Activated T-helper 2 cell treated with anti-CD3 and anti-CD28 coated beads, Interferon-gamma antibody, Interleukin-2, Interleukin-4, amounts not matched to agents 10 μg/mL and 5 μg/mL and 100 μg/mL, durations not matched to agents 14 hours and 24 hours and 36 hours (primary cell): ENCODE data around the gene FFAR3. TPM values are rescaled to one million over a fixed set of nuclear protein-coding genes. Genes with fewer than 3 reads are reported as not detected.

ENCODE experiments used
- DNase-seq: peaks from one replicate; pipeline ENCODE4 v3.0.0; 2021; ENCODE audit warnings: low spot score
- H3K27ac Mint-ChIP-seq: one replicate; pipeline ENCODE4 v1.8.0; 2021; ENCODE audit warnings: mixed read lengths
- H3K27me3 Mint-ChIP-seq: one replicate; pipeline ENCODE4 v1.8.0; 2021; ENCODE audit warnings: low read depth, mixed read lengths
- H3K36me3 Mint-ChIP-seq: one replicate; pipeline ENCODE4 v1.8.0; 2021; ENCODE audit warnings: low read depth, mixed read lengths
- H3K4me1 Mint-ChIP-seq: one replicate; pipeline ENCODE4 v1.8.0; 2021; ENCODE audit warnings: low read depth, mixed read lengths
- H3K4me3 Mint-ChIP-seq: one replicate; pipeline ENCODE4 v1.8.0; 2021; ENCODE audit warnings: low read depth, mild to moderate bottlenecking, moderate library complexity, mixed read lengths
- H3K9me3 Mint-ChIP-seq: one replicate; pipeline ENCODE4 v1.8.0; 2021; ENCODE audit warnings: mixed read lengths
- intact Hi-C: fragments of 100-400 bp; cut with micrococcal nuclease; formaldehyde crosslinking; loops from one replicate; pipeline ENCODE4 v1.15.1; 2023
- total RNA-seq: library from RNA; stranded (reverse); gene quantifications from 2 replicates; pipeline ENCODE4 v1.2.3, GENCODE V29; 2022

Gene FFAR3
- total RNA-seq, 1 donor from 2014 or later, result 1.2 TPM

DNA sequence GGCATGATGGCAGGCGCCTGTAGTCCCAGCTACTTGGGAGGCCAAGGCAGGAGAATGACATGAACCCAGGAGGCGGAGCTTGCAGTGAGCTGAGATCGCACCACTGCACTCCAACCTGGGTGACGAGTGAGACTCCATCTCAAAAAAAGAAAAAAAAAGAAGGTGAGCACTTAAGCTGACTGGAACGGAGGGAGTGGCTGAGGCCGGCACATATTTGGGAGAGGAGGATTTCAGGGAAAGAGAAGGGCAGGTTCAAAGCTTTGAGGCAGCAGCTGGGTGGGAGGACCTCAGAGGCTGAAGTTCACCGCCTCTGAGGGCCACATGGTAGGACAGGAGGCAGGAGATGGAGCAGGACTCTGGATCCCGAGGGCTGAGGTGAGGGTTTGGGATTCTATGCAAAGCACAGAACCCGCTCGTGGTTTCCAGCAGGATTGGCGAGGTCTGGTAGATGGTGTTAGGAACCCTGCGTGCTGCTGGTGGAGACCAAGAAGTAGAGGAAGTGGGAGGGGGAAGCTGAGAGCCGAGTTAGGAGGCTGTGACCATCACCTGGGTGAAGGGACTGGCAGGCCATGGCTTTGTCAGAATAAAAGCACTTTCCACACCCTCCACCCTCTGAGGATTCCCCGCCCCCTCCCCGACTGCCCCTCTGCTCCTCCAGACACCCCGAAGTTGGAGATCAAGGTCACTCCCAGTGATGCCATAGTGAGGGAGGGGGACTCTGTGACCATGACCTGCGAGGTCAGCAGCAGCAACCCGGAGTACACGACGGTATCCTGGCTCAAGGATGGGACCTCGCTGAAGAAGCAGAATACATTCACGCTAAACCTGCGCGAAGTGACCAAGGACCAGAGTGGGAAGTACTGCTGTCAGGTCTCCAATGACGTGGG lies 20.9 kb upstream of the FFAR3 start:
- DNase-seq, result no peak
- intact Hi-C loops, result no loop called here
- H3K4me1 Mint-ChIP-seq, result peaks cover 13% of the 10 kb centered on the region
- no peaks in the 10 kb centered on the region for H3K9me3 Mint-ChIP-seq
- no peak overlapping the region for H3K27ac Mint-ChIP-seq
- no peaks in the 10 kb centered on the region for H3K36me3 Mint-ChIP-seq
- peaks cover under 1% of the 10 kb centered on the region for H3K27me3 Mint-ChIP-seq
- no peak overlapping the region for H3K4me3 Mint-ChIP-seq

DNA sequence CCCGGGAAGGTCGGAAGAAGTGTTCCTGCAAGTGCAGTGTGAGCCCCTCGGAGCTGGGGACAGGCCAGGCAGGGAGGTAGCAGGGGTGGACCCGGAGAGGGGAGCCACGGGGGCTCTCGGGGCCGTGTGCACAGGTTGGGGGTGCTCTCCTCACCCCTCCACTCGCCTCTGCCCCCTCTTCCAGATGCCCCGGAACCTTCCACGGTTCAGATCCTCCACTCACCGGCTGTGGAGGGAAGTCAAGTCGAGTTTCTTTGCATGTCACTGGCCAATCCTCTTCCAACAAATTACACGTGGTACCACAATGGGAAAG lies 20.3 kb upstream of the FFAR3 start:
- Mint-ChIP-seq H3K27ac (no peak overlapping the region), H3K36me3 (no peaks in the 10 kb centered on the region), H3K9me3 (no peaks in the 10 kb centered on the region), H3K4me1 (peaks cover 7% of the 10 kb centered on the region), H3K27me3 (peaks cover 3% of the 10 kb centered on the region), H3K4me3 (no peak overlapping the region)
- no peak for DNase-seq
- intact Hi-C loops, result no loop called here

DNA sequence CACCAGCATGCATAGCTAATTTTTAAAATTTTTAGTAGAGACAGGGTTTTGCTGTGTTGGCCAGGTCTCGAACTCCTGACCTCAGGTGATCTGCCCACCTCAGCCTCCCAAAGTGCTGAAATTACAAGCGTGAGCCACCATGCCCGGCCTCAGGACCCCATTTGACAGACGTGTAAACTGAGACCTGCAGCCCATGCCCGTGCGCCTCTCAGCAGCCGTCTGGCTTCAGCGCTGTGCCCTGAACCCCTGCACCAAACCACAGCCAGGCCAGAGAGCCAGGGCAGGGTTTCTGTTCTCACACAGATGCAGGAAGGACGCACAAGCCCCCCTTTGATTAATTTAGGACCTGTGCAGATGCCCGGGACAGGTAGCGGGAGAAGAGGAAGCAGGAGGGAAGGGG lies 17.8 kb upstream of the FFAR3 start:
- Mint-ChIP-seq H3K4me1 (no peaks in the 10 kb centered on the region), H3K27ac (no peak overlapping the region), H3K36me3 (no peaks in the 10 kb centered on the region), H3K9me3 (no peaks in the 10 kb centered on the region), H3K4me3 (no peak overlapping the region), H3K27me3 (peaks cover 7% of the 10 kb centered on the region)
- intact Hi-C loops, result no loop called here
- no peak for DNase-seq

DNA sequence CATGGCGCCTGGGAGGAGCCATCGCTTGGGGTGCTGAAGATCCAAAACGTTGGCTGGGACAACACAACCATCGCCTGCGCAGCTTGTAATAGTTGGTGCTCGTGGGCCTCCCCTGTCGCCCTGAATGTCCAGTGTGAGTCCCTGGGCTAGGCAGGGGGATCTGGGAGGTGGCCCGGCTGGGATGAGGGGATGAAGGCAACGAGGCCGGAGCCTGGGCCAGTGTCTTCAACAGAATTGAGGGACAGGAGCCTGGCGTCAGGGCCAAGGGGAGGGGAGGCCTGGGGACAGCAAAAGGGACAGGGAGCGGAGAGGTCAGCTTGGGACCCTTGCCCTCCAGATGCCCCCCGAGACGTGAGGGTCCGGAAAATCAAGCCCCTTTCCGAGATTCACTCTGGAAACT lies 17.3 kb upstream of the FFAR3 start:
- Mint-ChIP-seq H3K4me3 (no peak overlapping the region), H3K9me3 (no peaks in the 10 kb centered on the region), H3K36me3 (no peaks in the 10 kb centered on the region), H3K27me3 (peaks cover 7% of the 10 kb centered on the region), H3K4me1 (peaks cover 5% of the 10 kb centered on the region), H3K27ac (no peak overlapping the region)
- no peak for DNase-seq
- intact Hi-C loops, result no loop called here

DNA sequence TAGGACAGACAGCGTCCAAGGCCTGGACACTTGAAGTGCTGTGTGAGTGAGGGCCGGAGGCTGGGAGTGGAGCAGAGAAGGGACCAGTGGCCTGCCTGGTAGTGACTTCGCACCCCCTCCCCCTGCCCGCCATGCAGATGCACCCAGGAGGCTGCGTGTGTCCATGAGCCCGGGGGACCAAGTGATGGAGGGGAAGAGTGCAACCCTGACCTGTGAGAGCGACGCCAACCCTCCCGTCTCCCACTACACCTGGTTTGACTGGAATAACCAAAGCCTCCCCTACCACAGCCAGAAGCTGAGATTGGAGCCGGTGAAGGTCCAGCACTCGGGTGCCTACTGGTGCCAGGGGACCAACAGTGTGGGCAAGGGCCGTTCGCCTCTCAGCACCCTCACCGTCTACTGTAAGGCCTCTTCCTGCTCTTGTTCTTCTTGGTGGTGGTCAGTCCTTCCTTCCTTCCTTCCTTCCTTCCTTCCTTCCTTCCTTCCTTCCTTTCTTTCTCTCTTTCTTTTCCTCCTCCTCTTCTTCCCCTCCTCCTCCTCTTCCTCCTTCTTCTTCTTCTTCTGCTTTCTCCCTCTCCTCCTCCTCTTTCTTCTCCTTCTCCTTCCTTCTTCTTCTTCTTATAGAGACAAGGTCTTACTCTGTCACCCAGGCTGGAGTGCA lies 16.6 kb upstream of the FFAR3 start:
- H3K4me1 Mint-ChIP-seq, result peaks cover 12% of the 10 kb centered on the region
- no peak for DNase-seq
- no peak overlapping the region for H3K27ac Mint-ChIP-seq
- peaks cover 7% of the 10 kb centered on the region for H3K27me3 Mint-ChIP-seq
- intact Hi-C loops, result no loop called here
- no peak overlapping the region for H3K4me3 Mint-ChIP-seq
- H3K9me3 Mint-ChIP-seq, result no peaks in the 10 kb centered on the region
- no peaks in the 10 kb centered on the region for H3K36me3 Mint-ChIP-seq

DNA sequence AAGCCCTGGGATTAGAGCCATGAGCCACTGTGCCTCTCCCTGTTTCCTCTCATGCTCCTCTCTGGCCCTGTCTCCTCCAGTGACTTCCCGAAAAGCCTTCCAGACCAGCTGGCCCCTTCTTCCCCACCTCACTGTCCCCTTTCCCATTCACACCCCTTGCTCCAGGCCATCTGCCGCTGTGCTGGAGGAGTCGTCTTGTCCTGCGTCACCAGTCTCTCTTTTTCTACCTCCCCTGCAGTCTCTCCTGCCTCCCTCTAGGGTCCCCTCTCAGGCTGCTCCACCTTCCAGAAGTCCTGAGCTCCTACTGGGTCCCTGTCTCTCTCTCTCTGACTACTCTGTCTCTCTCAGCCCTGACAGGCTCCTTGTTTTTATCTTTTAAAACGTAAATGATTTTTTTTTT lies 15.8 kb upstream of the FFAR3 start:
- Mint-ChIP-seq H3K9me3 (no peaks in the 10 kb centered on the region), H3K4me1 (peaks cover 20% of the 10 kb centered on the region), H3K27me3 (peaks cover 7% of the 10 kb centered on the region), H3K27ac (no peak overlapping the region), H3K36me3 (no peaks in the 10 kb centered on the region), H3K4me3 (no peak overlapping the region)
- DNase-seq, result no peak
- intact Hi-C loops, result no loop called here

DNA sequence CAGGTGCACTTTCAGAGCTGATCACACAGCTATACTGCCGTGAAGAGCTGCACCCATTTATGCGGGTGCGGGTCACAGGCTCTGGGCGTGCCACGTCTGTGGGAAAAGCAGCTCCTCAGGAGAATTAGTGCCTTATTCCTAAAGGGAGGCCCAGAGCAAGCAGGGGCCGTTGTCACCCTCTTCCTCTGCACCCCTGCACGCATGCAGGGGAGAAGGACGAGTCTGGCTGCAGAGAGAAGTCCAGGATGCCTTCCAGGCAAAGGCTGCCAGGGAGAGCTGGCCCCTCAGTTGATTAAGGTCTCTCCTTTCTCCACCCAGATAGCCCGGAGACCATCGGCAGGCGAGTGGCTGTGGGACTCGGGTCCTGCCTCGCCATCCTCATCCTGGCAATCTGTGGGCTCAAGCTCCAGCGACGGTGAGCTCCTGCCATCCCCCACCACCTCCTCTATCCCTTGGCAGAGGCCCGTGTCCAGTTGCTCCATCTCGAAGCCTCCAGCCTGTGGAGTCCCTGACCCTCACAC lies 13.7 kb upstream of the FFAR3 start:
- Mint-ChIP-seq H3K36me3 (no peaks in the 10 kb centered on the region), H3K27me3 (peaks cover 7% of the 10 kb centered on the region), H3K9me3 (no peaks in the 10 kb centered on the region), H3K4me3 (no peak overlapping the region), H3K27ac (no peak overlapping the region), H3K4me1 (peaks cover 30% of the 10 kb centered on the region)
- intact Hi-C loops, result loop anchor here (5.0 kb wide), 2 partner anchors 77 to 187 kb away; partner anchors contain the start of gene USF2
- no peak for DNase-seq

DNA sequence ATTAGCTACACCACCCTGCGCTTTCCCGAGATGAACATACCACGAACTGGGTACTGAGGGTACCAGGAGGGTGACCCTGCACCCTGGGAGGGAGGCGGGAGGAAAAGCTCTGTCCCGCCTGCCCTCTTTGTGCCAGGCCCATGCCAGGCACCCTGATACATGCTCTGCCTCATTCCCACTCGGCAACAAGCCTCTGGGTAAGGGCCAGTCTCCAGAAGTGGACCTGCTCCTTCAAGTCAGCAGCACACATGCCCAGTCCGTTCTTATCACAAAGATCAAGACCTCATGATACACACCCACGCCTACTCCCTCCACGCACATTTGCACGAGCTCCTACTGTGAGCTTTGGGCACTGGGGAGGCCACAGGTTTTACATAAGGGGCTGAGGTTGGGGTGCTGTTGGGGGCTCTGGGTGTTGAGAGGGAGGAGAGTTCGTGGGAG lies 12.6 kb upstream of the FFAR3 start:
- no peak for DNase-seq
- H3K4me3 Mint-ChIP-seq, result no peak overlapping the region

DNA sequence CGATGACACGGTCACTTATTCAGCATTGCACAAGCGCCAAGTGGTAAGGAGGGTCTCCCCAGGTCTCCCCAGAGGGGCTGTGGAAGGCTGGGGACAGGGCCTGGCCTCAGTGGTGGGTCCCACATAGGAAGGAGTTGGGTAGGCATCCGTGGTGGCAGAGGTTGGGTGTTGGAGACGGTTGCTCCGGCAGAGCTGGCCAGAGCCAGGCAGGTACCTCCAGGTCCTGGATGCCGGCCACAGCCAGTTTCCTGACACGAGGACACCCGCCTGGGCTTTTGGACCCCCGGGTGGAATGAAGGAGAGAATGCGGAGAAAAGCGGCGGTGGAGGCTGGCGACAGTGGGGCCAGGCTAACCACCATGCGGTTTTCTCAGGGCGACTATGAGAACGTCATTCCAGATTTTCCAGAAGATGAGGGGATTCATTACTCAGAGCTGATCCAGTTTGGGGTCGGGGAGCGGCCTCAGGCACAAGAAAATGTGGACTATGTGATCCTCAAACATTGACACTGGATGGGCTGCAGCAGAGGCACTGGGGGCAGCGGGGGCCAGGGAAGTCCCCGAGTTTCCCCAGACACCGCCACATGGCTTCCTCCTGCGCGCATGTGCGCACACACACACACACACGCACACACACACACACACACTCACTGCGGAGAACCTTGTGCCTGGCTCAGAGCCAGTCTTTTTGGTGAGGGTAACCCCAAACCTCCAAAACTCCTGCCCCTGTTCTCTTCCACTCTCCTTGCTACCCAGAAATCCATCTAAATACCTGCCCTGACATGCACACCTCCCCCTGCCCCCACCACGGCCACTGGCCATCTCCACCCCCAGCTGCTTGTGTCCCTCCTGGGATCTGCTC lies 11.8 kb upstream of the FFAR3 start:
- peak; percentile 53 for DNase-seq
- no peaks in the 10 kb centered on the region for H3K9me3 Mint-ChIP-seq
- peaks cover 7% of the 10 kb centered on the region for H3K27me3 Mint-ChIP-seq
- H3K36me3 Mint-ChIP-seq, result no peaks in the 10 kb centered on the region
- H3K4me3 Mint-ChIP-seq, result peak overlapping the region; percentile 58
- H3K4me1 Mint-ChIP-seq, result peaks cover 30% of the 10 kb centered on the region
- intact Hi-C loops, result loop anchor here (1.0 to 5.0 kb wide), 6 partner anchors 14 to 189 kb away; partner anchors contain the start of gene USF2
- H3K27ac Mint-ChIP-seq, result peak overlapping the region; percentile 97

More for the DNA sequence above, 12.6 kb upstream of the FFAR3 start:
- H3K4me1 Mint-ChIP-seq, result peaks cover 30% of the 10 kb centered on the region
- no peaks in the 10 kb centered on the region for H3K36me3 Mint-ChIP-seq
- intact Hi-C loops, result loop anchor here (2.0 to 5.0 kb wide), 4 partner anchors 13 to 188 kb away; partner anchors contain the start of gene USF2
- peak overlapping the region; percentile 97 for H3K27ac Mint-ChIP-seq
- peaks cover 7% of the 10 kb centered on the region for H3K27me3 Mint-ChIP-seq
- no peaks in the 10 kb centered on the region for H3K9me3 Mint-ChIP-seq

DNA sequence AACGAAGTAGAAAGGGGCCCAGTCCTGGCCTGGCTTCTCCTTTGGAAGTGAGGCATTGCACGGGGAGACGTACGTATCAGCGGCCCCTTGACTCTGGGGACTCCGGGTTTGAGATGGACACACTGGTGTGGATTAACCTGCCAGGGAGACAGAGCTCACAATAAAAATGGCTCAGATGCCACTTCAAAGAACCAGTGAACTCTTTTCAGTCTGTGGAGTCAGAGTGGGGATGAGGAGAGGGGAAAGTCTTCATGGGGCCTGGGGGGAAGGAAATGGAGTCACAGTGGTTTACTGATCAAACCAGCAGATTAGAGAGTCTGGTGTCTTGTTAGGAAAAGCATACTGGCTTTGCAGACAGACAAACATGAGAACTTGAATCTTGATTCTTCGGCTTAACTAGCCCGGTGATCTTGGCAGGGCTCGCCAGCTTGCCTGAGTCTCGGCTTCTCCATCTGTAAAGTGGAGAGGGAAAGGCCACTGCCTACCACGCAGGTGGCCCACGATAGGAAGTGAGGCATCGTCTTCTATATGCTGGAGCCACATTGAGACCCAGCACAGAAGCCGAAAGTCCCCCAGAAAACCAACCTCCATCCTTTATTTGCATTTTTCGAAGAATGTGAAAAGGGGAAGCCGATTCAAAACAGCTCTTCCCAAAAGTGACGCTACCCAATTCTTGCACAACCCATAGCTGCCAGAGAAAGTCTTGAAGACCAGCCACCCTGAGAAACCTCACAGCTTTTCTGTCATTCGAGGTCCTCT lies 10.9 kb upstream of the FFAR3 start, which contains the start of gene FFAR1:
Gene FFAR1, plus strand, starts transcription at position 732 of the 759 bp plus-strand sequence. CDS start 3,650 bp downstream, outside the sequence.
- intact Hi-C loops, result loop anchor here (1.0 to 5.0 kb wide), 6 partner anchors 15 to 190 kb away; partner anchors contain the start of gene USF2
- DNase-seq, result peak; percentile 23
- Mint-ChIP-seq H3K4me1 (peaks cover 30% of the 10 kb centered on the region), H3K36me3 (no peaks in the 10 kb centered on the region), H3K9me3 (no peaks in the 10 kb centered on the region), H3K27me3 (peaks cover 6% of the 10 kb centered on the region), H3K4me3 (peak within 1 kb of the TSS; percentile 58), H3K27ac (peak within 1 kb of the TSS; percentile 97)

DNA sequence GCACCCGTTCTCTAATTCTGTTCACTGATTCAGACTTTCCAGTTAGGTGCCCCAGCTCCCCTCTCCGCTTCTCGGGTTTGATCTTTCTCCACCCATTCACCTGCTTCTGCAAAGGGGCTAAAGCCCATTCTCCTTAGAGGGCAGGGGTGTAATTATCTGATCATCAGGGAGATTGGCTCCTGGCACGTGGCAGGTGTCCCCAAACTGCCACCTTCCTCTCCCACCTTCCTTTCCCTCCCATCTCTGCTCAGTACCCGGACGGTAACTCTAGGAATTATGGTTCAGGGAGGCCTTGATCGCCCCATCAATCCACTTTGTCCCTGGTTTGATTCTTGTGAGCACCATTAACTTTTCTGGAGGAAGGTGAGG lies 10.3 kb upstream of the FFAR3 start:
- peaks cover 4% of the 10 kb centered on the region for H3K27me3 Mint-ChIP-seq
- intact Hi-C loops, result loop anchor here (1.0 to 5.0 kb wide), 6 partner anchors 15 to 191 kb away; partner anchors contain the start of gene USF2

More for the DNA sequence above, 10.3 kb upstream of the FFAR3 start:
- DNase-seq, result no peak
- Mint-ChIP-seq H3K4me3 (peak overlapping the region; percentile 1), H3K4me1 (peaks cover 34% of the 10 kb centered on the region), H3K27ac (peak overlapping the region; percentile 97), H3K36me3 (no peaks in the 10 kb centered on the region), H3K9me3 (no peaks in the 10 kb centered on the region)
